CD4-positive, alpha-beta T cell treated with Interleukin-12 subunit alpha and Interleukin-12 subunit beta, for 1 hour (primary cell): ENCODE results near the gene RAD54L.
"Not testable (repeated sequence)": the region's sequence is repeated elsewhere in the genome, so short reads cannot be mapped to it uniquely, and the experiment has no call there.

ENCODE experiments used
- DNase-seq: peaks from one replicate; pipeline ENCODE4 v3.0.0-alpha.2; 2020

The RAD54L gene

DNA sequence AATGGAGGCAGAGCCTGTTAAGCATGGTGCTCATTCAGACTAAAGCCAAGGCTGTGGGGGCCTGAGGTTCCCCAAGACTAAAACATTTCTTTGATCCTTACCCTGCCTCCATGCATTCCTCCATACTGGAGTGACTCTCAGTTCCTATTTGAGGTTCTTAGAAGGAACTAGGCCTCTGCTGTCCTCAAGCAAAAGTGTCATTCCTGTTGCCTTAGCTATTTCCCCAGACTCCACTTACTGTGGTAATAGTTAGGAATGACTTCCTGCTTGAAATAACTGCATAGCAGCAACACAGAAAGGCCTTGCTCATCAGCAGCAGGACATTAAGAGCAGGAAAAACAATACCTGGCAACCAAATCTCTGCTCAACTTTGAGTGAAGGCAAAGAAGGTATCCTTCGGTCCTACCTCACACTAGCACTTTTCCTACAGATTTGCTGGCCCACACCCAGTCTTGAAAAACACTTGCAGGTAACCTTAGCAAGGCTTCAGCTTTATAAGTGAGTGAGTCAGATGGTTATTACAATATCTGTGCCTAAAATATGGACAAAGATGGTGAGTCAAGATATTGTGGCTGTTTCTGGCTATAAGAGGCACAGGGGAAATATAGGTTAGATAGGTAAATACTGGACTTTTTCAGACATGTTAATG lies 41.0 kb downstream of the RAD54L start:
- DNase-seq: no peak

GRCh38 chr1:46289134-46289494 lies 41.6 kb downstream of the RAD54L start:
- DNase-seq: no peak

GRCh38 chr1:46289976-46290375 lies 42.4 kb downstream of the RAD54L start:
- DNase-seq: no peak

DNA sequence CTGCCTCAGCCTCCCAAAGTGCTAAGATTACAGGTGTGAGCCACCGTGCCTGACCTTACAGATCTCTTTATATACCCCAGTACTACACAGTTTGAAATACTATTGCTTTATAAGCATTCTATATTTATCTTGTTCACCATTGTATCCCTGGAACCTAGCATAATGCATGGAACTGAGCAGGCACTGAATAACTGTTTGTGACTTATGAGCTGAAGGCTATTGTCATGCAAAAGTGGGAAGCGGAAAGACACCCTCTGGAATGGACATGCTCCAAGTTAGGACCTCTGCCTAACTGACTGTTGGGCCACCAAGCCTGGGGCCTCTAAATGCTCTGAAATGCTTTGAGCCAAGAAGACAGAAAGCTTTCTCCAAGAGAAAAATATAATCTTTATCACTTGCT lies 47.7 kb downstream of the RAD54L start:
- DNase-seq: no peak

DNA sequence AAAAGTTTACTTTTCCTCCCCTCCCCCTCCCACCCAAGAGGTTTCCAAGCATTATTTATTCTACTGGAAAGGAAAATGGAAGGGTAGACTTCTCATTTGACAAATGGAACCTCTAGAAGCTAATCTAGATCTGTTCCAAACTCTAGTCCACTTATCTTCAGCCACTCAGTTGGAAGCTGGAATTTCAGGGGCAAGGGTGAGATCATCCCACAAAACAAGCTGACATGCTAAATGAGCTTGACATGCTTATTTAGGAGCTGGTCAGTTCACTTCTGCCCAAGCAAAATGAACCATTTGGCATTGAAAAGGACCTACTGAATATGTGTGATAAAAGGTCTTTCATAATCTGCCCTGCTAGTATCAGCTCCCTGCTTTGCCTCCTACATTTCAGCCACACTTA lies 50.8 kb downstream of the RAD54L start:
- DNase-seq: no peak

GRCh38 chr1:46300673-46301405 lies 53.3 kb downstream of the RAD54L start:
- no peak for DNase-seq

DNA sequence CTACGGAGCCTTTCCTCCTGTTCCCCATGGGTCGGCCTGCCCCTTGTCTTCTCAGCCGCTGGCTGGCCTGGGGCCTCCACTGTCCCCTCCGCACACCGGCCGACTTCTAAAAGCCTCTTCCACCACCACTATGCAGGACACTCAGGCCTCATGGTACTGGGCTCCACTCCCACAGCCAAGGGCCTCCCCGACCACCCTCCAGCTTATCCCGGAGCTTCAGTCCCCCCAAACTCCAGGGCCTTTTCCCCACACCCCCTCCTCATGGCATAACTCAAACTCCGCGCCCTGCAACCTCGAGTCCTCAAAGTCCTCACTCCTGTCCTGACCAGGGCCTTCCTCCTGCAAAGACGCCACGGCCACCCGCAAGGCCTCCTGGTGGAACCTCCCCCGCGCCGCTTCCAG lies 53.8 kb downstream of the RAD54L start:
- no peak for DNase-seq

DNA sequence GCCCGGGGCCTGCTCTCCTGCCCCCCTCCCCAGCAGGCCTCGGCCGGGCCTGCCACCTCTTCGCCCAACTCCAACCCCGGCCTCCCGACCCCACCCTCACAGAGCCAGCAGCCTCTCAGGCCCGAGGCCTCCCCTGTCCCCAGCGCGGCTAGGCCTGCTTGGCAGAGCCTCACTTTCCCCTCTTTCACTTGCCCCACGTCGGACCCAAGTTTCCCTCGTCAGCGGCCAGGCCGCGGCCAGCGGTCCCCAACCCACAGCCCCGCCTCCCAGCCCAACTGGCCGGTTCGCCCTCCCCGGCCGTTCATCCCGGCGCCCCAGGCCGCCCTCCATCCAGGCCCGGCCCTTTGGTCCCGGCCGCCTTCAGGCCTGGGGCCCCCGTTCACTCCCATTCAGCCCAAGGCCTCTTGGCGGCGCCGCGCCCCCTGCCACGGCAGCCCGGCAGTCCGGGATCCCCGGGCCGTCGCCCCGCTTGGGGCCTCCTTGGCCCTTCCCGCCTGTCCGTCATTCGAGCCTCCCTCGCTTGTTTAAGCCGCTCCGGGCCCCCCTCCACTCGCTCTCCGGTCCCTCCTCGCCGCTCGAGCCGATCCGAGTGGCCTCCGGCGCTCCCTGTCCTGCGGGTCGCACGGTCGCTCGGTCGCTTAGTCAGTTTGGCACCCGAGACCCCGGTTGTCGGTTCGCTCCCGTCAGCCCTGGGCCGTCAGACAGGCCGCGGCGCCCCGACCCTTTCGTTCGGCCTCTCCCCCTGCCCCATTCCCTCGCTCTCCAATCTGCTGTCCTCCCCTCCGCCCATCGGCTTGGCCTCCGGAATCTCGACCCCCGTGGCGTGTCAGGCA lies 54.5 kb downstream of the RAD54L start:
- peak; percentile 47 for DNase-seq

DNA sequence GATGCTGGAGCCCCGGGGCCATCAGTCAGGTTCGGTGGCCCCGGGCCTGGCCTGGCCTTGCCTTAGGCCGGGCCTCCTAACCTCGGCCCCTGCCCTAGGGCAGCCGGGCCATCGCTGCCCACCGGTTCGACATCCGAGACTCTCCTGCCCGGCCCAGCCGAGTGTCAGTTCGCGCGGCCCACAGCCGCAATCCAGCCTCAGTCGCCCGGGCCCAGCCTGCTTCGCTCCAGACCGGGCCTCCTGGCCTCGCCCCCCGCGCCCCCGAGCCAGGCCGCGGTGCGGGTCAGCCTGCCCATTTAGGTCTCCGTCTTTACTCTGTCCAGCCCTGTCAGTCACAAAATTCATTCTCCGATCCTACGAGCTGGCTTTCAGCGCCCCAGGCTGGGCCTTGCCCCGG lies 55.1 kb downstream of the RAD54L start:
- no peak for DNase-seq

GRCh38 chr1:46303038-46303871 lies 55.7 kb downstream of the RAD54L start, which contains the start of the genes LRRC41 and UQCRH:
Gene LRRC41 (minus strand): TSS chr1:46303616. CDS start chr1:46303322, 294 bp downstream.
Gene UQCRH (plus strand): TSS chr1:46303698. CDS start chr1:46303767, 69 bp downstream.
- DNase-seq: peak; percentile 96

GRCh38 chr1:46303872-46304326 lies 56.3 kb downstream of the RAD54L start:
- DNase-seq: peak; percentile 8

GRCh38 chr1:46306159-46306530 lies 58.6 kb downstream of the RAD54L start:
- no peak for DNase-seq

DNA sequence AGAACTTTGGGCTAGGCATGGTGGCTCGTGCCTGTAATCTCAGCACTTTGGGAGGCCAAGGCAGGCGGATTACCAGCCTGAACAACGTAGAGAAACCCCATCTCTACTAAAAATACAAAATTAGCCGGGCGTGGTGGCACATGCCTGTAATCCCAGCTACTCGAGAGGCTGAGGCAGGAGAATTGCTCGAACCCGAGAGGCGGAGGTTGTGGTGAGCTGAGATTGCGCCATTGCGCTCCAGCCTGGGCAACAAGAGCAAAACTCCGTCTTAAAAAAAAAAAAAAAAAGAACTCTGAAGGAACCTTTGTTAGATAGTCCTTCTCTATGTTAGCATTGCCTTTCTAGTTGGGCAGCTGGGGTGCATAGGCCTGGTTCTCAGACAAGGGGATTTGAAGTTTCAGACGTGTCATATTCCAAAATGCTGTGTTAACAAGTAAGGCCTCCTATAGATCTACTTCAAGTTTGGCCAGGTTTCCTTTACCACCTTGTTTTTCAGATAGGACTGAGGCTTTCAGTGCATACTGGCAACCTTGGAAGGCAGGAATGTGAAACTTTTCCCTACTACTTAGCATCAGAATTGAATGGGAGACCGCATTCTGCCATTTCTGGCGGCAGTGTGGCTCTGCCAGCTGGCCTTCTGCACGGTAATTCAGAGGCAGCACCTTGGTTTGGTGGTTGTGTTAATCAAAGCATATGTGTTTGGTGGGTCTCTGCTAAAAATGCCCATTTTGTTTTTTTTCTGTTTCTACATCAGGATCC lies 62.0 kb downstream of the RAD54L start:
- DNase-seq: no peak

- DNase-seq: no peak
These were observed 62.8 kb downstream of the RAD54L start for GRCh38 chr1:46310321-46310720.

GRCh38 chr1:46315669-46316403 lies 68.3 kb downstream of the RAD54L start:
- DNase-seq: no peak

DNA sequence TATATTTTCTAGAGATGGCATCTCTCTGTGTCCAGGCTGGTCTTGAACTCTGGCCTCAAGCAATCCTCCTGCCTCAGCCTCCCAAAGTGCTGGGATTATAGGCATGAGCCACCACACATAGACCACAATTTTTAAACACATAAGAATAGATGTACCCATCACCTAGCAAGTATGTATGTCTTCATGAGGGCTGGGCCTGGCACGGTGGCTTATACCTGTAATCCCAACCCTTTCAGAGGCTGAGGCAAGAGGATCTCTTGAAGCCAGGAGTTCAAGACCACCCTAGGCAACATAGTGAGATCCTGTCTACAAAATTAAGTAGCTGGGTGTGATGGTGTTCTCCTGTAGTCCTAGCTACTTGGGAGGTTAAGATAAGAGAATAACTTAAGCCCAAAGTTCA lies 69.8 kb downstream of the RAD54L start:
- no peak for DNase-seq

GRCh38 chr1:46319301-46319700 lies 71.7 kb downstream of the RAD54L start:
- not testable (repeated sequence) for DNase-seq

GRCh38 chr1:46319960-46320914 lies 72.7 kb downstream of the RAD54L start:
- DNase-seq: not testable (repeated sequence)

DNA sequence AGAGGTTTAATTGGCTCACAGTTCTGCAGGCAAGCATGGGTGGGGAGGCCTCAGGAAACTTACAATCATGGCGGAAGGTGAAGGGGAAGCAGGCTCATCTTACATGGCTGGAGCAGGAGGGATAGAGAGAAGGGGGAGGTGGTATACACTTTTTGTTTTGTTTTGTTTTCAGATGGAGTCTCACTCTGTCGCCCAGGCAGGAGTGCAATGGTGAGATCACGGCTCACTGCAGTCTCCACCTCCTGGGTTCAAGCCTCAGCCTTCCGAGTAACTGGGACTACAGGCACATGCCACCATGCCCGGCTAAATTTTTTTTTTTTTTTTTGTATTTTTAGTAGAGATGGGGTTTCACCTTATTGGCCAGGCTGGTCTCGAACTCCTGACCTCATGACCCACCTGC lies 74.6 kb downstream of the RAD54L start:
- not testable (repeated sequence) for DNase-seq
